HepG2 (cell line): ENCODE measurements around the gene TM4SF5. TPM values are rescaled to one million over a fixed set of nuclear protein-coding genes. Genes with fewer than 3 reads are reported as not detected.
A peak's percentile ranks its signal among the peaks of the same experiment; 100 is the strongest.

Experiments used
- FOXC1 ChIP-seq: sonication (generic); formaldehyde crosslinking; IDR thresholded peaks from 2 replicates; pipeline ENCODE4 v1.8.0; 2022; ENCODE audit warnings: mild to moderate bottlenecking, missing genetic modification reagents, borderline replicate concordance
- FOXM1 ChIP-seq: sonication (generic); formaldehyde crosslinking; IDR thresholded peaks from 2 replicates; pipeline ENCODE4 v1.5.0; 2020; ENCODE audit warnings: missing genetic modification reagents
- KLF9 ChIP-seq: IDR thresholded peaks from 2 replicates; pipeline ENCODE4 v1.6.1; 2016; ENCODE audit warnings: low read depth
- MIXL1 ChIP-seq: IDR thresholded peaks from 2 replicates; pipeline ENCODE4 v1.6.1; 2016
- PCBP2 ChIP-seq: fragments of 200-400 bp; formaldehyde crosslinking; optimal IDR thresholded peaks from 2 replicates; pipeline ENCODE3; 2018; ENCODE audit warnings: low read length, low read depth; ENCODE audit not compliant: poor library complexity, severe bottlenecking
- PLRG1 ChIP-seq: fragments of 450-650 bp; conservative IDR thresholded peaks from 2 replicates; pipeline ENCODE4 v1.6.1; 2016
- RFXAP ChIP-seq: sonication (generic); formaldehyde crosslinking; IDR thresholded peaks from 2 replicates; pipeline ENCODE4 v1.4.0; 2020; ENCODE audit warnings: missing genetic modification reagents, borderline replicate concordance
- RXRB ChIP-seq: IDR thresholded peaks from 2 replicates; pipeline ENCODE4 v1.6.1; 2016; ENCODE audit warnings: borderline replicate concordance, missing genetic modification reagents, missing compliant biosample characterization
- U2AF2 ChIP-seq: fragments of 200-400 bp; formaldehyde crosslinking; IDR thresholded peaks from 2 replicates; pipeline ENCODE4 v1.6.1; 2017; ENCODE audit warnings: low read depth, mild to moderate bottlenecking, low read length
- ZNF12 ChIP-seq: sonication (generic); formaldehyde crosslinking; IDR thresholded peaks from 2 replicates; pipeline ENCODE4 v1.5.0; 2020; ENCODE audit warnings: missing genetic modification reagents
- ZNF562 ChIP-seq: sonication (generic); formaldehyde crosslinking; IDR thresholded peaks from 2 replicates; pipeline ENCODE4 v1.8.0; 2022; ENCODE audit warnings: missing genetic modification reagents, borderline replicate concordance
- ZNF572 ChIP-seq: sonication (generic); formaldehyde crosslinking; IDR thresholded peaks from 2 replicates; pipeline ENCODE4 v1.5.1; 2020; ENCODE audit warnings: mild to moderate bottlenecking, missing genetic modification reagents
- ZNF577 ChIP-seq: sonication (generic); formaldehyde crosslinking; IDR thresholded peaks from 2 replicates; pipeline ENCODE4 v1.4.0; 2020; ENCODE audit warnings: mild to moderate bottlenecking, low read depth, missing genetic modification reagents, borderline replicate concordance
- ZNF607 ChIP-seq: sonication (generic); formaldehyde crosslinking; IDR thresholded peaks from 2 replicates; pipeline ENCODE4 v1.5.1; 2020; ENCODE audit warnings: missing genetic modification reagents, mild to moderate bottlenecking, borderline replicate concordance
- ZNF776 ChIP-seq: sonication (generic); formaldehyde crosslinking; IDR thresholded peaks from 2 replicates; pipeline ENCODE4 v1.4.0; 2020; ENCODE audit warnings: mild to moderate bottlenecking, missing genetic modification reagents
- ZSCAN12 ChIP-seq: sonication (generic); formaldehyde crosslinking; IDR thresholded peaks from 2 replicates; pipeline ENCODE4 v1.9.0; 2021; ENCODE audit warnings: mild to moderate bottlenecking, missing genetic modification reagents
- ZSCAN22 ChIP-seq: sonication (generic); formaldehyde crosslinking; IDR thresholded peaks from 2 replicates; pipeline ENCODE4 v1.4.0; 2020; ENCODE audit warnings: mild to moderate bottlenecking, missing genetic modification reagents
- polyA plus RNA-seq, 8 experiments: library from polyadenylated mRNA; depleted of rRNA in 3 of 8; stranded (reverse) in 7 of 8; unstranded in 1 of 8; fragments of >200 nt; fragmentation: Illumina TruSeq in 4 of 8; extraction: Trizol in 4 of 8; gene quantifications; 2 replicates each; pipeline versions ENCODE4 v1.2.1 to v1.2.3, GENCODE V29; 2011 to 2016; ENCODE audit warnings: low read depth in 4 of 8, missing spikeins in 1 of 8, mixed read lengths in 1 of 8; ENCODE audit not compliant: insufficient read depth in 1 of 8
- total RNA-seq, 5 experiments: library from RNA; depleted of rRNA; stranded (reverse); fragments of >200 nt; fragmentation: Illumina TruSeq; extraction: Trizol; gene quantifications; 2 replicates each; pipeline ENCODE4 v1.2.3, GENCODE V29; 2016; ENCODE audit warnings: low read depth in 1 of 5
- TF ChIP-seq, protein P1 (sequence below): sonication (generic); formaldehyde crosslinking; IDR thresholded peaks from 2 replicates; pipeline ENCODE4 v1.5.1; 2020; ENCODE audit warnings: missing genetic modification reagents, mild to moderate bottlenecking, borderline replicate concordance
- TF ChIP-seq, protein P2 (sequence below): IDR thresholded peaks from 2 replicates; pipeline ENCODE4 v1.6.1; 2018; ENCODE audit warnings: missing genetic modification reagents, mild to moderate bottlenecking, missing compliant biosample characterization
- TF ChIP-seq, protein P3 (sequence below): IDR thresholded peaks from 2 replicates; pipeline ENCODE4 v1.6.1; 2012; ENCODE audit warnings: low read depth, low read length, improper control_type of control experiment
- TF ChIP-seq, protein P4 (sequence below): sonication (generic); formaldehyde crosslinking; IDR thresholded peaks from 2 replicates; pipeline ENCODE4 v1.5.0; 2020; ENCODE audit warnings: mild to moderate bottlenecking, missing genetic modification reagents, borderline replicate concordance

Gene TM4SF5
- total and polyA plus RNA-seq, 2 of the 13 experiments (the other 11 are each of a cell fraction or from before 2014, with no cell fraction given): 30.1 to 126 TPM

DNA sequence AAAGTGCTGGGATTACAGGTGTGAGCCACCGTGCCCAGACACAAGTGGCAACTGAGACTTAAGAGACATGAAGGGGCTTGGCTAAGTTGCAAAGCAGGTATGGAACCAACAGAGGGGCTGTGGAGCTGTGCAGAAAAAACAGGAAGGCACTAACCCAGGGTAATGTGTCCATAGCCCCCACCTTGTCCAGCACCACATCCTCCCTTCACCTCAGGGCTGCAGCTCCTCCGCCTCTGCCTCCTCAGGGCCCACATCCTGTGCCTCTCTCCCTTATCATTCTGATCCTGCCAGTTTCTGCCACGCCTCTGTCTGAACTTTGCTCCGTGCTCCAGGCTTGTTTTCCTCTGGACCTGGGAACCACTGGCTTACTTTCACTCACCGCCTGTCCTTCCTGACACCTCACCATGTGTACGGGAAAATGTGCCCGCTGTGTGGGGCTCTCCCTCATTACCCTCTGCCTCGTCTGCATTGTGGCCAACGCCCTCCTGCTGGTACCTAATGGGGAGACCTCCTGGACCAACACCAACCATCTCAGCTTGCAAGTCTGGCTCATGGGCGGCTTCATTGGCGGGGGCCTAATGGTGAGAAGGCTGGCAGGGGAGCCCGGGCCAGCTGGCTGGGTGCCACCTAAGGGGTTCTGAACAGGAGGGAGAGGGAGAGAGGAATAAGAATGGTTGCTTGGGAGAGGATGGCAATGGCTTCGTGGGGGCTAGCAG lies at the start of gene TM4SF5 (continued):
- TF ChIP-seq ZNF12 (CRISPR knock-in tag) (peak; percentile 46; the same call in 1 of the 2 replicates), PLRG1 (no peak), ZNF776 (CRISPR knock-in tag) (0 out of 2 replicates have a peak, but pooled peaks have one; percentile 40), ZNF577 (CRISPR knock-in tag) (no peak), RFXAP (0 out of 2 replicates have a peak, but pooled peaks have one; percentile 70), U2AF2 (no peak), ZSCAN22 (CRISPR knock-in tag) (no peak), MIXL1 (peak; percentile 83), ZSCAN12 (CRISPR knock-in tag) (0 out of 2 replicates have a peak, but pooled peaks have one; percentile 25), FOXM1 (CRISPR knock-in tag) (0 out of 2 replicates have a peak, but pooled peaks have one; percentile 12), ZNF562 (CRISPR knock-in tag) (no peak), KLF9 (peak; percentile 93; the same call in 1 of the 2 replicates), PCBP2 (no peak), ZNF572 (CRISPR knock-in tag) (0 out of 2 replicates have a peak, but pooled peaks have one; percentile 78), FOXC1 (peak; percentile 70; the same call in 1 of the 2 replicates), RXRB (CRISPR knock-in tag) (peak; percentile 87; the same call in 1 of the 2 replicates), ZNF607 (no peak)
- TF ChIP-seq, protein P1, sequence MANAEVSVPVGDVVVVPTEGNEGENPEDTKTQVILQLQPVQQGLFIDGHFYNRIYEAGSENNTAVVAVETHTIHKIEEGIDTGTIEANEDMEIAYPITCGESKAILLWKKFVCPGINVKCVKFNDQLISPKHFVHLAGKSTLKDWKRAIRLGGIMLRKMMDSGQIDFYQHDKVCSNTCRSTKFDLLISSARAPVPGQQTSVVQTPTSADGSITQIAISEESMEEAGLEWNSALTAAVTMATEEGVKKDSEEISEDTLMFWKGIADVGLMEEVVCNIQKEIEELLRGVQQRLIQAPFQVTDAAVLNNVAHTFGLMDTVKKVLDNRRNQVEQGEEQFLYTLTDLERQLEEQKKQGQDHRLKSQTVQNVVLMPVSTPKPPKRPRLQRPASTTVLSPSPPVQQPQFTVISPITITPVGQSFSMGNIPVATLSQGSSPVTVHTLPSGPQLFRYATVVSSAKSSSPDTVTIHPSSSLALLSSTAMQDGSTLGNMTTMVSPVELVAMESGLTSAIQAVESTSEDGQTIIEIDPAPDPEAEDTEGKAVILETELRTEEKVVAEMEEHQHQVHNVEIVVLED: peak; percentile 13; the same call in 1 of the 2 replicates
- TF ChIP-seq, protein P2, sequence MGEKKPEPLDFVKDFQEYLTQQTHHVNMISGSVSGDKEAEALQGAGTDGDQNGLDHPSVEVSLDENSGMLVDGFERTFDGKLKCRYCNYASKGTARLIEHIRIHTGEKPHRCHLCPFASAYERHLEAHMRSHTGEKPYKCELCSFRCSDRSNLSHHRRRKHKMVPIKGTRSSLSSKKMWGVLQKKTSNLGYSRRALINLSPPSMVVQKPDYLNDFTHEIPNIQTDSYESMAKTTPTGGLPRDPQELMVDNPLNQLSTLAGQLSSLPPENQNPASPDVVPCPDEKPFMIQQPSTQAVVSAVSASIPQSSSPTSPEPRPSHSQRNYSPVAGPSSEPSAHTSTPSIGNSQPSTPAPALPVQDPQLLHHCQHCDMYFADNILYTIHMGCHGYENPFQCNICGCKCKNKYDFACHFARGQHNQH (CRISPR knock-in tag): peak; percentile 84
- TF ChIP-seq, protein P3, sequence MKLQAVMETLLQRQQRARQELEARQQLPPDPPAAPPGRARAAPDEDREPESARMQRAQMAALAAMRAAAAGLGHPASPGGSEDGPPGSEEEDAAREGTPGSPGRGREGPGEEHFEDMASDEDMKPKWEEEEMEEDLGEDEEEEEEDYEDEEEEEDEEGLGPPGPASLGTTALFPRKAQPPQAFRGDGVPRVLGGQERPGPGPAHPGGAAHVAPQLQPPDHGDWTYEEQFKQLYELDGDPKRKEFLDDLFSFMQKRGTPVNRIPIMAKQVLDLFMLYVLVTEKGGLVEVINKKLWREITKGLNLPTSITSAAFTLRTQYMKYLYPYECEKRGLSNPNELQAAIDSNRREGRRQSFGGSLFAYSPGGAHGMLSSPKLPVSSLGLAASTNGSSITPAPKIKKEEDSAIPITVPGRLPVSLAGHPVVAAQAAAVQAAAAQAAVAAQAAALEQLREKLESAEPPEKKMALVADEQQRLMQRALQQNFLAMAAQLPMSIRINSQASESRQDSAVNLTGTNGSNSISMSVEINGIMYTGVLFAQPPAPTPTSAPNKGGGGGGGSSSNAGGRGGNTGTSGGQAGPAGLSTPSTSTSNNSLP: no peak; the same call in 1 of the 2 replicates
- TF ChIP-seq, protein P4, sequence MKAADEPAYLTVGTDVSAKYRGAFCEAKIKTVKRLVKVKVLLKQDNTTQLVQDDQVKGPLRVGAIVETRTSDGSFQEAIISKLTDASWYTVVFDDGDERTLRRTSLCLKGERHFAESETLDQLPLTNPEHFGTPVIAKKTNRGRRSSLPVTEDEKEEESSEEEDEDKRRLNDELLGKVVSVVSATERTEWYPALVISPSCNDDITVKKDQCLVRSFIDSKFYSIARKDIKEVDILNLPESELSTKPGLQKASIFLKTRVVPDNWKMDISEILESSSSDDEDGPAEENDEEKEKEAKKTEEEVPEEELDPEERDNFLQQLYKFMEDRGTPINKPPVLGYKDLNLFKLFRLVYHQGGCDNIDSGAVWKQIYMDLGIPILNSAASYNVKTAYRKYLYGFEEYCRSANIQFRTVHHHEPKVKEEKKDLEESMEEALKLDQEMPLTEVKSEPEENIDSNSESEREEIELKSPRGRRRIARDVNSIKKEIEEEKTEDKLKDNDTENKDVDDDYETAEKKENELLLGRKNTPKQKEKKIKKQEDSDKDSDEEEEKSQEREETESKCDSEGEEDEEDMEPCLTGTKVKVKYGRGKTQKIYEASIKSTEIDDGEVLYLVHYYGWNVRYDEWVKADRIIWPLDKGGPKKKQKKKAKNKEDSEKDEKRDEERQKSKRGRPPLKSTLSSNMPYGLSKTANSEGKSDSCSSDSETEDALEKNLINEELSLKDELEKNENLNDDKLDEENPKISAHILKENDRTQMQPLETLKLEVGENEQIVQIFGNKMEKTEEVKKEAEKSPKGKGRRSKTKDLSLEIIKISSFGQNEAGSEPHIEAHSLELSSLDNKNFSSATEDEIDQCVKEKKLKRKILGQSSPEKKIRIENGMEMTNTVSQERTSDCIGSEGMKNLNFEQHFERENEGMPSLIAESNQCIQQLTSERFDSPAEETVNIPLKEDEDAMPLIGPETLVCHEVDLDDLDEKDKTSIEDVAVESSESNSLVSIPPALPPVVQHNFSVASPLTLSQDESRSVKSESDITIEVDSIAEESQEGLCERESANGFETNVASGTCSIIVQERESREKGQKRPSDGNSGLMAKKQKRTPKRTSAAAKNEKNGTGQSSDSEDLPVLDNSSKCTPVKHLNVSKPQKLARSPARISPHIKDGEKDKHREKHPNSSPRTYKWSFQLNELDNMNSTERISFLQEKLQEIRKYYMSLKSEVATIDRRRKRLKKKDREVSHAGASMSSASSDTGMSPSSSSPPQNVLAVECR: peak; percentile 88
